Spleen (tissue), 13 donors: ENCODE results near the gene C4B. TPM values are rescaled to one million over a fixed set of nuclear protein-coding genes. Genes with fewer than 3 reads are reported as not detected.
A peak's percentile ranks its signal among the peaks of the same experiment; 100 is the strongest.
"Not testable (repeated sequence)": the region's sequence is repeated elsewhere in the genome, so short reads cannot be mapped to it uniquely, and the experiment has no call there.

ENCODE experiments used
- DNase-seq: peaks from one replicate; pipeline ENCODE4 v3.0.0-alpha.2; 2020
- H3K27ac ChIP-seq, 8 donors: fragments of 200-600 bp; sonication (generic) in 7 of 8; 1 replicate in 4 of 8; 2 replicates in 4 of 8; pipeline versions ENCODE4 v1.5.0 to v1.8.0; 2016 to 2021; ENCODE audit warnings: inconsistent platforms in 4 of 8, mild to moderate bottlenecking in 4 of 8, moderate library complexity in 1 of 8
- H3K27me3 ChIP-seq, 7 donors: fragments of 200-600 bp; sonication (generic) in 6 of 7; replicated peaks in 1 of 7; 1 replicate in 4 of 7; 2 replicates in 3 of 7; pipeline versions ENCODE4 v1.5.0 to v1.8.0; 2016 to 2021; ENCODE audit warnings: inconsistent platforms in 3 of 7, mild to moderate bottlenecking in 1 of 7
- H3K36me3 ChIP-seq, 6 donors: fragments of 200-600 bp; sonication (generic) in 5 of 6; 1 replicate in 4 of 6; 2 replicates in 2 of 6; pipeline versions ENCODE4 v1.5.0 to v1.8.0; 2016 to 2021; ENCODE audit warnings: inconsistent platforms in 2 of 6
- H3K4me1 ChIP-seq, 6 donors: fragments of 200-600 bp; sonication (generic) in 5 of 6; 1 replicate in 3 of 6; 2 replicates in 3 of 6; pipeline versions ENCODE4 v1.5.0 to v1.8.0; 2016 to 2021; ENCODE audit warnings: inconsistent platforms in 3 of 6
- H3K4me3 ChIP-seq, 8 donors: fragments of 200-600 bp; sonication (generic) in 7 of 8; 1 replicate in 4 of 8; 2 replicates in 4 of 8; pipeline versions ENCODE4 v1.5.0 to v1.8.0; 2016 to 2021; ENCODE audit warnings: inconsistent platforms in 4 of 8, mild to moderate bottlenecking in 4 of 8, moderate library complexity in 2 of 8
- H3K9me3 ChIP-seq, 8 donors: fragments of 200-600 bp; sonication (generic) in 7 of 8; 1 replicate in 4 of 8; 2 replicates in 4 of 8; pipeline versions ENCODE4 v1.5.0 to v1.8.0; 2016 to 2021; ENCODE audit warnings: inconsistent platforms in 4 of 8
- CTCF ChIP-seq, 11 experiments: fragments of 200-600 bp in 7 of 11; fragments of 450-650 bp in 4 of 11; sonication (generic) in 4 of 11; IDR thresholded peaks in 8 of 11; conservative IDR thresholded peaks in 3 of 11; 1 replicate in 7 of 11; 2 replicates in 4 of 11; pipeline versions ENCODE4 v1.4.0 to v1.8.0; 2016 to 2021; ENCODE audit warnings: antibody characterized with exemption in 11 of 11, inconsistent platforms in 4 of 11, mild to moderate bottlenecking in 1 of 11
- POLR2A ChIP-seq, 3 donors: fragments of 450-650 bp; IDR thresholded peaks; one replicate each; pipeline ENCODE4 v1.5.1; 2017; ENCODE audit warnings: antibody characterized with exemption in 3 of 3, mild to moderate bottlenecking in 1 of 3
- POLR2AphosphoS5 ChIP-seq, 3 donors: sonication (generic); formaldehyde crosslinking; IDR thresholded peaks; one replicate each; pipeline ENCODE4 v1.5.1; 2017; ENCODE audit warnings: antibody characterized with exemption in 3 of 3
- WGBS, 5 donors: extraction: QIAGEN DNeasy Blood & Tissue Kit in 3 of 5; methylation state at CpG; one replicate each; pipeline versions ENCODE4 v1.1.5 to v1.1.7; 2013 to 2018; 5-methylcytosine and 5-hydroxymethylcytosine counted together
- intact Hi-C: fragments of 100-400 bp; cut with DNase I; formaldehyde crosslinking; loops from one replicate; pipeline ENCODE4 v1.15.0; 2023; ENCODE audit warnings: low total_unique reads
- long read RNA-seq, 2 donors: transcript quantifications; one replicate each; lab custom pipeline, GENCODE V29; 2026
- polyA plus RNA-seq, 3 donors: library from polyadenylated mRNA; stranded (reverse); fragments of 200-250 nt; gene quantifications; one replicate each; pipeline ENCODE4 v1.2.1, GENCODE V29; 2013
- total RNA-seq, 7 donors: library from RNA; depleted of rRNA in 3 of 7; stranded (reverse); fragments of >200 nt in 3 of 7; fragmentation: NEBNext Ultra II Directional in 4 of 7; extraction: Animal tissue kit (Norgen Biotek cat#: 25700) in 4 of 7; gene quantifications; one replicate each; pipeline versions ENCODE4 v1.1.0 to v1.2.1, GENCODE V29; 2016 to 2021
- donor health status: healthy with polysubstance abuse.
- donor health status: DM: no; HTN: no; CAD: no; lungs with moderate emphysema.
- donor health status: DM: no; HTN: no; CAD: no.
- donor health status: Bipolar disorder and iron deficiency.
- donor health status: healthy.
- donor health status: DM: no; HTN: no; CAD: no.
- donor health status: DM: yes; HTN: yes; CAD: no.

Gene C4B
- total RNA-seq (100 to 1,000 TPM in 5 of 7 donors, 10 to 100 TPM in 2; 88.6 to 308 (median 165) TPM), polyA plus RNA-seq (10 to 100 TPM; 57.8 to 66.9 (median 63.1) TPM)
- long read RNA-seq, donor 1 = 0 reads
- long read RNA-seq, donor 2, partial matches to known transcripts = 0 of 1 reads
- long read RNA-seq, donor 2, other reads (novel, unspliced or antisense) = 0 of 1 reads

GRCh38 chr6:32014547-32014946 lies at the start of gene C4B:
C4B (plus strand) TSS chr6:32014795; CDS start chr6:32014846, 51 bp downstream.
- H3K4me3 ChIP-seq, intact Hi-C loops, DNase-seq, H3K27ac ChIP-seq, H3K4me1 ChIP-seq, H3K27me3 ChIP-seq, H3K9me3 ChIP-seq, H3K36me3 ChIP-seq: not testable (repeated sequence)
- no CpG with 5 or more reads among the region's 6 CpGs for WGBS, 5 donors

- Histone ChIP-seq H3K27me3 (no peaks in the 10 kb centered on the region), H3K36me3 (peaks cover 6 to 100% (median 97%) of the 10 kb centered on the region in 6 donors), H3K4me3 (no peak overlapping the region), H3K27ac (no peak overlapping the region), H3K4me1 (peaks cover 0 to 33% (median 12%) of the 10 kb centered on the region in 6 donors), H3K9me3 (no peaks in the 10 kb centered on the region)
- intact Hi-C loops = no loop called here
- 94 to 98% (median 95%) methylated on average over 11 to 13 of the region's 13 CpGs for WGBS, 5 donors
- TF ChIP-seq POLR2A (IDR thresholded peaks at IDR 0.05) = no peak
- peak in 2 of 3 donors; percentile 15 to 48 for TF ChIP-seq POLR2AphosphoS5 (IDR thresholded peaks at IDR 0.05)
- peak; percentile 56 for DNase-seq
These were observed 48.9 kb upstream of the C4B start for GRCh38 chr6:31965700-31966099.

GRCh38 chr6:31966506-31966905 lies 48.1 kb upstream of the C4B start:
- Histone ChIP-seq H3K9me3 (no peaks in the 10 kb centered on the region), H3K4me3 (no peak overlapping the region), H3K27ac (no peak overlapping the region), H3K36me3 (peaks cover 6 to 95% (median 89%) of the 10 kb centered on the region in 6 donors), H3K4me1 (peaks cover 8 to 34% (median 19%) of the 10 kb centered on the region in 6 donors), H3K27me3 (no peaks in the 10 kb centered on the region)
- no peak for TF ChIP-seq CTCF (IDR thresholded peaks at IDR 0.05 in 8 of 11, conservative IDR thresholded peaks at IDR 0.05 in 3 of 11)
- no peak for TF ChIP-seq POLR2AphosphoS5 (IDR thresholded peaks at IDR 0.05)
- TF ChIP-seq POLR2A (IDR thresholded peaks at IDR 0.05) = no peak
- DNase-seq = peak; percentile 56
- WGBS, 5 donors = 87 to 94% (median 91%) methylated on average over 6 to 7 of the region's 7 CpGs
- intact Hi-C loops = no loop called here

- no peak overlapping the region for H3K4me3 ChIP-seq
- no peaks in the 10 kb centered on the region for H3K27me3 ChIP-seq
- peak; percentile 28 for DNase-seq
- peaks cover 6 to 87% (median 82%) of the 10 kb centered on the region in 6 donors for H3K36me3 ChIP-seq
- WGBS, 5 donors = 85 to 93% (median 90%) methylated on average over 10 of the region's 10 CpGs
- no peaks in the 10 kb centered on the region for H3K9me3 ChIP-seq
- H3K4me1 ChIP-seq = peaks cover 8 to 33% (median 20%) of the 10 kb centered on the region in 6 donors
- H3K27ac ChIP-seq = no peak overlapping the region
- TF ChIP-seq CTCF (IDR thresholded peaks at IDR 0.05 in 8 of 11, conservative IDR thresholded peaks at IDR 0.05 in 3 of 11) = no peak
- TF ChIP-seq POLR2A (IDR thresholded peaks at IDR 0.05) = no peak
- TF ChIP-seq POLR2AphosphoS5 (IDR thresholded peaks at IDR 0.05) = no peak
- intact Hi-C loops = no loop called here
These were observed 47.3 kb upstream of the C4B start for GRCh38 chr6:31966997-31967925.

GRCh38 chr6:31967926-31968320 lies 46.7 kb upstream of the C4B start:
- intact Hi-C loops = no loop called here
- Histone ChIP-seq H3K4me1 (peaks cover 12 to 38% (median 23%) of the 10 kb centered on the region in 6 donors), H3K27ac (no peak overlapping the region), H3K4me3 (no peak overlapping the region), H3K9me3 (no peaks in the 10 kb centered on the region), H3K27me3 (no peaks in the 10 kb centered on the region), H3K36me3 (peaks cover 6 to 81% (median 75%) of the 10 kb centered on the region in 6 donors)
- peak; percentile 45 for DNase-seq
- 85 to 97% (median 86%) methylated on average over 3 of the region's 3 CpGs for WGBS, 5 donors
- TF ChIP-seq CTCF (IDR thresholded peaks at IDR 0.05 in 8 of 11, conservative IDR thresholded peaks at IDR 0.05 in 3 of 11) (no peak), POLR2A (IDR thresholded peaks at IDR 0.05) (no peak), POLR2AphosphoS5 (IDR thresholded peaks at IDR 0.05) (no peak)
